ENCODE results near the gene AKNA. TPM values are rescaled to one million over a fixed set of nuclear protein-coding genes. Genes with fewer than 3 reads are reported as not detected.
A peak's percentile ranks its signal among the peaks of the same experiment; 100 is the strongest.

Gene AKNA
- total RNA-seq, 1 experiment from 2014 or later, result 29.3 TPM

GRCh38 chr9:114390952-114391351 lies 3.2 kb upstream of the AKNA start:
- H3K4me1 Mint-ChIP-seq, result peaks cover 63% of the 10 kb centered on the region
- no peak overlapping the region; the same call in 1 of the 2 replicates for H3K27ac Mint-ChIP-seq
- no peaks in the 10 kb centered on the region for H3K36me3 Mint-ChIP-seq
- TF ChIP-seq ZNF232 (CRISPR knock-in tag; IDR thresholded peaks at IDR 0.05) (no peak), IRF1 (CRISPR knock-in tag; IDR thresholded peaks at IDR 0.05) (no peak), ATF2 (CRISPR knock-in tag; IDR thresholded peaks at IDR 0.05; ENCODE audit: borderline replicate concordance, low read depth) (no peak), TP53 (CRISPR knock-in tag; IDR thresholded peaks at IDR 0.05) (no peak), USF2 (CRISPR knock-in tag; IDR thresholded peaks at IDR 0.05) (no peak), ZBTB43 (CRISPR knock-in tag; IDR thresholded peaks at IDR 0.05) (no peak), ZNF512 (CRISPR knock-in tag; IDR thresholded peaks at IDR 0.05; ENCODE audit: borderline replicate concordance) (no peak), ELF4 (CRISPR knock-in tag; IDR thresholded peaks at IDR 0.05; ENCODE audit: low read depth) (no peak)
- ChIA-PET CTCF (interaction anchor here (1.0 to 2.6 kb wide), 6 partner anchors 10 to 263 kb away, joined by 3 to 14 read pairs (median 6); no protein-coding TSS in a partner anchor), POLR2A (interaction anchor here (0.9 to 1.2 kb wide), 2 partner anchors 14 to 20 kb away, joined by 3 read pairs; no protein-coding TSS in a partner anchor)
- H3K27me3 Mint-ChIP-seq (ENCODE audit: low read depth), result no peaks in the 10 kb centered on the region
- DNase-seq (ENCODE audit: low spot score) (no peak), ATAC-seq (no peak)
- no peaks in the 10 kb centered on the region for H3K9me3 Mint-ChIP-seq
- H3K4me3 Mint-ChIP-seq, result no peak overlapping the region

GRCh38 chr9:114389612-114390368 lies 2.0 kb upstream of the AKNA start:
- no peak overlapping the region for H3K4me3 Mint-ChIP-seq
- TF ChIP-seq ZNF317 (CRISPR knock-in tag; IDR thresholded peaks at IDR 0.05; ENCODE audit: borderline replicate concordance, low read depth) (no peak), AR (CRISPR knock-in tag; IDR thresholded peaks at IDR 0.05) (no peak), ZNF232 (CRISPR knock-in tag; IDR thresholded peaks at IDR 0.05) (no peak), OVOL2 (CRISPR knock-in tag; IDR thresholded peaks at IDR 0.05; ENCODE audit: borderline replicate concordance) (no peak), NR2C2 (CRISPR knock-in tag; IDR thresholded peaks at IDR 0.05) (no peak), ESRRA (CRISPR knock-in tag; IDR thresholded peaks at IDR 0.05; ENCODE audit: borderline replicate concordance) (no peak), GABPB1 (CRISPR knock-in tag; IDR thresholded peaks at IDR 0.05) (no peak), PRDM15 (CRISPR knock-in tag; IDR thresholded peaks at IDR 0.05) (no peak), RORB (CRISPR knock-in tag; IDR thresholded peaks at IDR 0.05) (no peak), ZBTB43 (CRISPR knock-in tag; IDR thresholded peaks at IDR 0.05) (no peak), ETV6 (CRISPR knock-in tag; IDR thresholded peaks at IDR 0.05) (no peak)
- ChIA-PET POLR2A (interaction anchor here (0.9 to 1.2 kb wide), 2 partner anchors 13 to 18 kb away, joined by 3 read pairs; no protein-coding TSS in a partner anchor), CTCF (interaction anchor here (0.8 to 2.6 kb wide), 9 partner anchors 9 to 264 kb away, joined by 3 to 14 read pairs (median 5); no protein-coding TSS in a partner anchor)
- ATAC-seq, result peak; percentile 5; the same call in 1 of the 2 replicates
- H3K27me3 Mint-ChIP-seq (ENCODE audit: low read depth), result no peaks in the 10 kb centered on the region
- peaks cover 62% of the 10 kb centered on the region for H3K4me1 Mint-ChIP-seq
- 0 out of 2 replicates have a peak overlapping the region, but pooled peaks have one; percentile 25 for H3K27ac Mint-ChIP-seq
- no peaks in the 10 kb centered on the region for H3K9me3 Mint-ChIP-seq
- no peak for DNase-seq (ENCODE audit: low spot score)
- no peaks in the 10 kb centered on the region for H3K36me3 Mint-ChIP-seq
